Type B pancreatic cell (in vitro differentiated cells): ENCODE measurements around the gene THADA. TPM values are rescaled to one million over a fixed set of nuclear protein-coding genes. Genes with fewer than 3 reads are reported as not detected.
"Not testable (repeated sequence)": the region's sequence is repeated elsewhere in the genome, so short reads cannot be mapped to it uniquely, and the experiment has no call there.

ENCODE experiments used
- DNase-seq: peaks from one replicate; pipeline ENCODE4 v3.0.0; 2021; ENCODE audit warnings: mixed read lengths; ENCODE audit not compliant: unreplicated experiment; ENCODE audit errors: extremely low spot score
- H3K27ac Mint-ChIP-seq: 2 replicates; pipeline ENCODE4 v1.8.0; 2021; ENCODE audit warnings: mild to moderate bottlenecking, mixed read lengths
- H3K27me3 Mint-ChIP-seq: 2 replicates; pipeline ENCODE4 v1.8.0; 2021; ENCODE audit warnings: mixed read lengths
- H3K36me3 Mint-ChIP-seq: 2 replicates; pipeline ENCODE4 v1.8.0; 2021; ENCODE audit warnings: mixed read lengths
- H3K4me1 Mint-ChIP-seq: one replicate; pipeline ENCODE4 v1.8.0; 2021; ENCODE audit warnings: mixed read lengths; ENCODE audit not compliant: unreplicated experiment
- H3K4me3 Mint-ChIP-seq: 2 replicates; pipeline ENCODE4 v1.8.0; 2021; ENCODE audit warnings: mild to moderate bottlenecking, mixed read lengths
- H3K9me3 Mint-ChIP-seq: 2 replicates; pipeline ENCODE4 v1.8.0; 2021; ENCODE audit warnings: mixed read lengths
- CTCF ChIP-seq: fragments of 200-600 bp; sonication (generic); conservative IDR thresholded peaks from 2 replicates; pipeline ENCODE4 v1.5.0; 2021; ENCODE audit warnings: antibody characterized with exemption, mild to moderate bottlenecking
- total RNA-seq: library from RNA; stranded (reverse); gene quantifications from 2 replicates; pipeline ENCODE4 v1.2.1, GENCODE V29; 2021; ENCODE audit warnings: low replicate concordance

THADA gene
- total RNA-seq, 1 donor from 2014 or later = 35.6 TPM

GRCh38 chr2:43193652-43194120 is 402.2 kb downstream of the THADA start:
- Mint-ChIP-seq H3K36me3 (no peaks in the 10 kb centered on the region), H3K4me3 (no peak overlapping the region), H3K27ac (peak overlapping the region; percentile 89), H3K9me3 (no peaks in the 10 kb centered on the region), H3K27me3 (no peaks in the 10 kb centered on the region), H3K4me1 (peaks cover 39% of the 10 kb centered on the region)
- TF ChIP-seq CTCF = no peak
- no peak for DNase-seq

GRCh38 chr2:43192744-43193651 is 402.8 kb downstream of the THADA start:
- TF ChIP-seq CTCF = no peak
- Mint-ChIP-seq H3K4me1 (peaks cover 39% of the 10 kb centered on the region), H3K36me3 (no peaks in the 10 kb centered on the region), H3K4me3 (no peak overlapping the region), H3K9me3 (no peaks in the 10 kb centered on the region), H3K27me3 (no peaks in the 10 kb centered on the region), H3K27ac (peak overlapping the region; percentile 89)
- no peak for DNase-seq

- Mint-ChIP-seq H3K36me3 (no peaks in the 10 kb centered on the region), H3K9me3 (no peaks in the 10 kb centered on the region), H3K4me3 (no peak overlapping the region), H3K4me1 (peaks cover 33% of the 10 kb centered on the region), H3K27ac (peak overlapping the region; percentile 4), H3K27me3 (no peaks in the 10 kb centered on the region)
- peak; percentile 62 for TF ChIP-seq CTCF
- no peak for DNase-seq
Measured at GRCh38 chr2:43191947-43192516, 403.8 kb downstream of the THADA start.

GRCh38 chr2:43190311-43191052 is 405.4 kb downstream of the THADA start:
- H3K36me3 Mint-ChIP-seq = no peaks in the 10 kb centered on the region
- no peak for TF ChIP-seq CTCF
- H3K4me1 Mint-ChIP-seq = peaks cover 27% of the 10 kb centered on the region
- DNase-seq = no peak
- no peak overlapping the region for H3K27ac Mint-ChIP-seq
- H3K27me3 Mint-ChIP-seq = no peaks in the 10 kb centered on the region
- H3K9me3 Mint-ChIP-seq = no peaks in the 10 kb centered on the region
- no peak overlapping the region for H3K4me3 Mint-ChIP-seq

GRCh38 chr2:43189861-43190260 is 406.0 kb downstream of the THADA start:
- H3K4me1 Mint-ChIP-seq = peaks cover 26% of the 10 kb centered on the region
- not testable (repeated sequence) for DNase-seq, H3K36me3 Mint-ChIP-seq, H3K4me3 Mint-ChIP-seq, H3K27me3 Mint-ChIP-seq, H3K27ac Mint-ChIP-seq, H3K9me3 Mint-ChIP-seq
